ENCODE measurements around the gene RASGEF1B. TPM values are rescaled to one million over a fixed set of nuclear protein-coding genes. Genes with fewer than 3 reads are reported as not detected.

The RASGEF1B gene
- total RNA-seq, 4 donors from 2014 or later, result 23.1 to 80.1 (median 29.5) TPM

DNA sequence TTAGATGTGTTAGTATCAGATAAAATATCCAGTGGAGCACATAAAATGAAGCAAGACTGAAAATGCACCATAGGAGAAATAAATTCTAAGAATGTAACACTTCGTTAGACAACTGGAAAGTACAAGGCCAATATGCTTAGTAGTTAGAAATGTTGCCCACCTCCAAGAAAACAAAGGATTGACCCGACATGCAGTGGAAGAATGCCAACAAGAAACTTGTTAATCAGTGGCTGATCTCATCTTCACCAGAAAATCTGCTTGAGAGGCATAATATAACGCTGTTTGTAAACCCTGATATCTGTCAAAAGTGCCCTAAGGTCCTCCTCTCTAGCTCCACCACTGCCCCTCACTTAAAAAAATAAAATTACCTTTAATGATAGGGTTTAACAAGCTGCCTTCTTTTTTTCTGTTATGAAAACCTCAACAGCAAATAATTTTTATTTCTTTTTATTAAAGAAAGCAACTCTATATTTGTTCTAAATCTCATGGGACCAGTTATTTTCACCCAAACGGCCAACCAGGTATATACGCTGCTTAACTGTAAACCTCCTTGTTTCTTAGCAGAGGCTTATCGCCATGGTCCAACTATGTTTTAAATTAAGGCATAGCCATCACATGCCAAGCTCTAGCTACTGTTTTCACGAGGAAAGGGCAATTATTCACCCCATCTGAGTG is 1.8 kb downstream of the RASGEF1B start:
- TF ChIP-seq, protein P1, sequence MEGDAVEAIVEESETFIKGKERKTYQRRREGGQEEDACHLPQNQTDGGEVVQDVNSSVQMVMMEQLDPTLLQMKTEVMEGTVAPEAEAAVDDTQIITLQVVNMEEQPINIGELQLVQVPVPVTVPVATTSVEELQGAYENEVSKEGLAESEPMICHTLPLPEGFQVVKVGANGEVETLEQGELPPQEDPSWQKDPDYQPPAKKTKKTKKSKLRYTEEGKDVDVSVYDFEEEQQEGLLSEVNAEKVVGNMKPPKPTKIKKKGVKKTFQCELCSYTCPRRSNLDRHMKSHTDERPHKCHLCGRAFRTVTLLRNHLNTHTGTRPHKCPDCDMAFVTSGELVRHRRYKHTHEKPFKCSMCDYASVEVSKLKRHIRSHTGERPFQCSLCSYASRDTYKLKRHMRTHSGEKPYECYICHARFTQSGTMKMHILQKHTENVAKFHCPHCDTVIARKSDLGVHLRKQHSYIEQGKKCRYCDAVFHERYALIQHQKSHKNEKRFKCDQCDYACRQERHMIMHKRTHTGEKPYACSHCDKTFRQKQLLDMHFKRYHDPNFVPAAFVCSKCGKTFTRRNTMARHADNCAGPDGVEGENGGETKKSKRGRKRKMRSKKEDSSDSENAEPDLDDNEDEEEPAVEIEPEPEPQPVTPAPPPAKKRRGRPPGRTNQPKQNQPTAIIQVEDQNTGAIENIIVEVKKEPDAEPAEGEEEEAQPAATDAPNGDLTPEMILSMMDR (IDR thresholded peaks at IDR 0.05; ENCODE audit: low read depth), result no peak

DNA sequence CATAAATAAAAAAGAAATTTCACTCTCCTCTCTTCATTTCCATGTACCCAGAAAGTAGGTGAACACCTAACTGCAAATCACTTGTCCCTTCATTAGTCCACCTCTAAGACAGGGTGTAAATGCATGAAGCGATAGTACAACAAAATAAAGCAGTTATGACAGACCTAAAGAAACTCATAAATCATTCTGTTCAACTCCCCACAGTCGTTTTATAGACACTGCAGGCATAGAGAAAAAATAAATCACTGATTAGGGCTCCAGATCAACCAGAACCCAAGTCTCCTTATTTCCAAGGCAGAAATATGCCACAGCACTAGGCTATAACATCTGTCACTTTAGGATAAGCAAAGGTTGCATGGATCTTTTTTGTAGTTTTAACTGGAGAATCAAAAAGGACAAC is 3.0 kb downstream of the RASGEF1B start:
- TF ChIP-seq, protein P1 (IDR thresholded peaks at IDR 0.05; ENCODE audit: low read depth), result no peak

DNA sequence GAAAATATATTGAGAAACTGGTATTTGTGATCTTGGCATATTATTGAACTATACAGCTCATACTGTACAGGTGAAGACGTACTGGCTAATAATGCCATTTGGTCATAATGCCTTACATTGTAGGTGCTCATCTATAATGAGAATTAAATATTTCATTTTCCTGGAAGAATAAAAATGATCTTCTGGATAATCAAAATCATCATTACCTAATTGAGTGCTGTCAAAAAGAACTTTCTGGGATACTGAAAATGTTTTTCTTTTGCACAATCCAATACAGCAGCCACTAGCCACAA is 4.1 kb downstream of the RASGEF1B start:
- TF ChIP-seq, protein P1 (IDR thresholded peaks at IDR 0.05; ENCODE audit: low read depth), result no peak

DNA sequence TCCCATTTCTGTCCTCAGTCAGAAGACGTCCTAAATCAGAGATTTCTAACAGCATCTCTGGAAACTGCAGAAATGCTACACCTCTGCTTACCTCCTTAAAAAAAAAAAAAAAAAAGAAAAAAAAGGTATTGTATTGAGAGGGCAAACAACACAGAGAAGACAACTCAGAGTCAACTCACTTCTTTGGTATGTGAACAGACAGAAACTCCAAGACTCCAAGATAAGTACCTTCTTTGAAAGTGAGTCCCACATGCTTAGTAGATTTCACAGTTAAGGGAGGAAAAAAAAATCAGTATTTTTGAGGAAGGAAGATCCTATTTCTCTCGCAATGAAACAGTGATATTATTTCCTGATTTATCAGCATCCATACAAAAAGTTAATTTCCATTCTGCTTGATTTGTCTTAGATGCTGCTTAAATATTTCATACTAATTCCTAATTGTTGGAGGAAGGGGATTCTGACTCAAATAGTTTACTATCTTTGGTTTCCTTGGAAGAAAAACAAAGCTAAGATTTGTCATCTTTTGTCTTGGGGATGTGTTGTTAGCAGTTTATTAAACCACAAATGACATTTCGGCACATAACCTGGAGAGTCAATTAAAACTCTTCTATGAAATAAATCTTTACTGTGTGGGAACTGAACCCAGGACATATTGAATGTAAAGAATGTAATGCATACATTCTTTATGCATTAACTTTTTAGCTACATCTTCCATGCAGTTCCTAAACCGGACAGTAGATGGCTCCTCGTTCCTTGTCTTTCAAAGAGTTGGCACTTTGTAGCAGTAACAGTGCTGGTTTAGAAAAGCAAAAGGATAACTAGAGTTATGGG is 4.7 kb downstream of the RASGEF1B start:
- TF ChIP-seq, protein P1 (IDR thresholded peaks at IDR 0.05; ENCODE audit: low read depth), result no peak

DNA sequence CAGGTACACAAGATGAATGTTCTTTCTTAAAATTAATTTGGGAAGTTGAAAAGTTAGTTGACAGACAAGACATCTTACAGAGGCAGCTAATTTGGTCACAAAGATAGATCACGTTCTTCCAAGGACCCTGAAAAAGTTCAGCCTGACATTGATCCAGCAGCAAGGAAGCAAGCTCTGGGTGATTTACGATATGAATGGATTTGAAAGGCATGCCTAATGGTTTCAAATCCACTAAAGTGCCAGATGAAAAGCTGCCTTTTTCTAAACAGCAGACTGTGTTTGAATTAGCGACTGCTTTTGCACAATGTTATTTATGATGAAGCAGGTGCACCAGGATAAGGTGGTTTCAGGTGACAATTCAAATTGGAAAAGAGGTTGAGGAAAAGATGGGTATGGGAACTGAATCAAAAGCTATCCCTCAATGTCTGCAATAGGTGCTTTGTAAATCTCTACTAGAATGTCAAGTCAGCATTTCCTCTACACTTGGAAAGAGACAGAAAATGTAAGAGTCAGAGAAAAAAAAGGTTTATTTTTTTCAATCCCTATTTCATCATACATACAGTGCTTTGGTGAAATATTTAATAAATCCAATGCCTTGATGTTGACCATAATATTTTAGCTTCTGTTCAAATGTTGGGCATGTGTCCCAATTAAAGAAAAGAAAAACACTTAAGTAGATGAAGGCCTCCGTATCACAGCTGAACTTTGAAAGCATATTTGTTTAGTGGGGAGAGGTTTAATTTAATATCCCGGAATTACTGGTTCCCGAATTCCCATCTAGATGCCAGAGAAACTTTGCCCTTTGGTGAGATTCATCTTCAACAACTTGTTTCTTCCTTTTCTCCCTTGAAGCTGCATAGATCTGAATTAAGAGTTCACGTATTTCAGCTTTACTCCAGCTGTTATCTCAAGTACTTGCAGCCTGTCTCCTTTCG is 6.0 kb downstream of the RASGEF1B start:
- TF ChIP-seq, protein P1 (IDR thresholded peaks at IDR 0.05; ENCODE audit: low read depth), result no peak

DNA sequence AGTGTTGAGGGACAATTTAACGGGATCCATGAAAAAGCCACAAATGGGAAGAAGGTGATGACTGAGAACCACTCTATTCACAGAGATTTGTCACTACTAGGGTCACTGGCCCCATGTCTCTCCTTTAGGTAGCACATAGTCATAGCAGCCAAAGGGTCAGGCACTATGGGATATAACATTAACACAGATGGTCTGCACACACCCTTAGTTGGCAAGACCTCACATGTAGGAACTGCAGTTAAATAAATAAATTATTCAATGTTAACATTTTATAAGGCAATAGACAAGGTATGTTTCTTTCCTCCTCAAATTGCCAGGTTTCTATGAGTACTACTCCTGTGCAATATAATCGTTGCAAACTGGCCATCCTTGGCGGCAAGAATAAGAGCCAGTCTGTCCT is 10.9 kb downstream of the RASGEF1B start:
- TF ChIP-seq, protein P1 (IDR thresholded peaks at IDR 0.05; ENCODE audit: low read depth), result no peak

Data from subcutaneous adipose tissue (tissue), 4 donors.